ENCODE results near the gene FRMD1. TPM values are rescaled to one million over a fixed set of nuclear protein-coding genes. Genes with fewer than 3 reads are reported as not detected.

Gene FRMD1
- total RNA-seq, 4 donors from 2014 or later = 1.0 TPM; not detected in 3

- no peak overlapping the region for H3K4me3 ChIP-seq
- TF ChIP-seq POLR2A (IDR thresholded peaks at IDR 0.05) (no peak), CTCF (IDR thresholded peaks at IDR 0.05) (no peak)
- intact Hi-C loops (cut with DNase I; ENCODE audit: low total_unique reads) = no loop called here
- H3K9me3 ChIP-seq = no peaks in the 10 kb centered on the region
- no peaks in the 10 kb centered on the region for H3K36me3 ChIP-seq
- no peaks in the 10 kb centered on the region for H3K27me3 ChIP-seq
- H3K4me1 ChIP-seq = no peaks in the 10 kb centered on the region
- DNase-seq = no peak
- H3K27ac ChIP-seq = no peak overlapping the region
Observed at GRCh38 chr6:168086616-168087015, 7.6 kb upstream of the FRMD1 start.

- Histone ChIP-seq H3K27ac (no peak overlapping the region), H3K4me1 (no peaks in the 10 kb centered on the region), H3K36me3 (no peaks in the 10 kb centered on the region), H3K4me3 (no peak overlapping the region), H3K9me3 (no peaks in the 10 kb centered on the region), H3K27me3 (no peaks in the 10 kb centered on the region)
- DNase-seq = no peak
- TF ChIP-seq POLR2A (IDR thresholded peaks at IDR 0.05) (no peak), CTCF (IDR thresholded peaks at IDR 0.05) (no peak)
- intact Hi-C loops (cut with DNase I; ENCODE audit: low total_unique reads) = no loop called here
Observed at GRCh38 chr6:168086066-168086465, 7.1 kb upstream of the FRMD1 start.

- no peaks in the 10 kb centered on the region for H3K36me3 ChIP-seq
- no peak for TF ChIP-seq CTCF (IDR thresholded peaks at IDR 0.05)
- TF ChIP-seq POLR2A (IDR thresholded peaks at IDR 0.05) = no peak
- no peak overlapping the region for H3K27ac ChIP-seq
- DNase-seq = no peak
- intact Hi-C loops (cut with DNase I; ENCODE audit: low total_unique reads) = no loop called here
- no peaks in the 10 kb centered on the region for H3K4me1 ChIP-seq
- H3K4me3 ChIP-seq = no peak overlapping the region
- H3K9me3 ChIP-seq = no peaks in the 10 kb centered on the region
- H3K27me3 ChIP-seq = no peaks in the 10 kb centered on the region
Observed at GRCh38 chr6:168084465-168085160, 5.6 kb upstream of the FRMD1 start.

GRCh38 chr6:168083514-168083885 lies 4.5 kb upstream of the FRMD1 start:
- DNase-seq = no peak
- Histone ChIP-seq H3K4me1 (no peaks in the 10 kb centered on the region), H3K27me3 (no peaks in the 10 kb centered on the region), H3K36me3 (no peaks in the 10 kb centered on the region), H3K9me3 (no peaks in the 10 kb centered on the region), H3K27ac (no peak overlapping the region), H3K4me3 (no peak overlapping the region)
- intact Hi-C loops (cut with DNase I; ENCODE audit: low total_unique reads) = no loop called here
- TF ChIP-seq POLR2A (IDR thresholded peaks at IDR 0.05) (no peak), CTCF (IDR thresholded peaks at IDR 0.05) (no peak)

GRCh38 chr6:168082860-168083513 lies 4.0 kb upstream of the FRMD1 start:
- TF ChIP-seq POLR2A (IDR thresholded peaks at IDR 0.05) = no peak
- no peak for TF ChIP-seq CTCF (IDR thresholded peaks at IDR 0.05)
- Histone ChIP-seq H3K27me3 (no peaks in the 10 kb centered on the region), H3K4me1 (no peaks in the 10 kb centered on the region), H3K9me3 (no peaks in the 10 kb centered on the region), H3K4me3 (no peak overlapping the region), H3K27ac (no peak overlapping the region), H3K36me3 (no peaks in the 10 kb centered on the region)
- intact Hi-C loops (cut with DNase I; ENCODE audit: low total_unique reads) = no loop called here
- no peak for DNase-seq
